Liver (tissue), 9 donors: Measurements from ENCODE around the gene STX11. TPM values are rescaled to one million over a fixed set of nuclear protein-coding genes. Genes with fewer than 3 reads are reported as not detected.

Experiments
- DNase-seq: peaks from one replicate; pipeline ENCODE4 v3.0.0-alpha.2; 2017; ENCODE audit warnings: low spot score
- H3K27ac ChIP-seq, 2 donors: one replicate each; pipeline ENCODE4 v1.7.0; 2013; ENCODE audit warnings: inconsistent platforms in 2 of 2, low read length in 2 of 2, control low read depth in 1 of 2, low read depth in 1 of 2, mild to moderate bottlenecking in 1 of 2
- H3K27me3 ChIP-seq, 4 donors: one replicate each; pipeline versions ENCODE4 v1.6.1 to v1.7.0; 2013; ENCODE audit warnings: low read length in 3 of 4, inconsistent platforms in 1 of 4, mild to moderate bottlenecking in 1 of 4, moderate library complexity in 1 of 4; ENCODE audit not compliant: control insufficient read depth in 4 of 4, insufficient read depth in 4 of 4
- H3K36me3 ChIP-seq, 4 donors: one replicate each; pipeline versions ENCODE4 v1.6.1 to v1.7.0; 2013; ENCODE audit warnings: low read length in 3 of 4, mild to moderate bottlenecking in 3 of 4, low read depth in 1 of 4, moderate library complexity in 1 of 4; ENCODE audit not compliant: control insufficient read depth in 4 of 4, insufficient read depth in 3 of 4
- H3K4me1 ChIP-seq, 4 donors: one replicate each; pipeline versions ENCODE4 v1.6.1 to v1.7.0; 2013; ENCODE audit warnings: low read length in 3 of 4, mild to moderate bottlenecking in 3 of 4, moderate library complexity in 1 of 4; ENCODE audit not compliant: control insufficient read depth in 4 of 4, insufficient read depth in 4 of 4
- H3K4me3 ChIP-seq, 3 donors: one replicate each; pipeline versions ENCODE4 v1.6.1 to v1.7.0; 2013; ENCODE audit warnings: low read length in 3 of 3, control low read depth in 1 of 3, low read depth in 1 of 3, mild to moderate bottlenecking in 1 of 3
- H3K9ac ChIP-seq, 2 donors: one replicate each; pipeline ENCODE4 v1.7.0; 2013; ENCODE audit warnings: low read length in 2 of 2, mild to moderate bottlenecking in 2 of 2, moderate library complexity in 2 of 2, control low read depth in 1 of 2, low read depth in 1 of 2
- H3K9me3 ChIP-seq, 4 donors: one replicate each; pipeline versions ENCODE4 v1.6.1 to v1.7.0; 2013; ENCODE audit warnings: low read length in 3 of 4; ENCODE audit not compliant: control insufficient read depth in 4 of 4
- CTCF ChIP-seq: fragments of 150-350 bp; IDR thresholded peaks from 2 replicates; pipeline ENCODE4 v1.5.1; 2017; ENCODE audit warnings: improper control_type of control experiment, low read depth, low read length; ENCODE audit not compliant: missing input control
- EGR1 ChIP-seq, 2 donors: IDR thresholded peaks; 2 replicates each; pipeline ENCODE4 v1.6.1; 2016 to 2018; ENCODE audit warnings: antibody characterized with exemption in 2 of 2, low read depth in 2 of 2
- FOXA1 ChIP-seq: IDR thresholded peaks from 2 replicates; pipeline ENCODE4 v1.6.1; 2016; ENCODE audit warnings: antibody characterized with exemption
- HNF4G ChIP-seq: IDR thresholded peaks from 2 replicates; pipeline ENCODE4 v1.6.1; 2016; ENCODE audit warnings: antibody characterized with exemption
- NR2F2 ChIP-seq: IDR thresholded peaks from 2 replicates; pipeline ENCODE4 v1.6.1; 2016; ENCODE audit warnings: antibody characterized with exemption
- RAD21 ChIP-seq, 2 donors: IDR thresholded peaks; 2 replicates each; pipeline ENCODE4 v1.6.1; 2016; ENCODE audit warnings: antibody characterized with exemption in 2 of 2, mild to moderate bottlenecking in 2 of 2
- SP1 ChIP-seq: IDR thresholded peaks from 2 replicates; pipeline ENCODE4 v1.6.1; 2018; ENCODE audit warnings: antibody characterized with exemption, mild to moderate bottlenecking
- YY1 ChIP-seq: IDR thresholded peaks from 2 replicates; pipeline ENCODE4 v1.6.1; 2016; ENCODE audit warnings: antibody characterized with exemption, mild to moderate bottlenecking
- WGBS: extraction: QIAGEN DNeasy Blood & Tissue Kit; methylation state at CpG from one replicate; pipeline ENCODE4 v1.1.7; 2013; 5-methylcytosine and 5-hydroxymethylcytosine counted together
- polyA plus RNA-seq, 2 donors: library from polyadenylated mRNA; stranded (reverse) in 1 of 2; unstranded in 1 of 2; fragments of 200-250 nt in 1 of 2; fragments of >200 nt in 1 of 2; fragmentation: Nextera tagmentation in 1 of 2; extraction: Ambion mirVana in 1 of 2; gene quantifications; one replicate each; pipeline versions ENCODE4 v1.2.1 to v1.2.3, GENCODE V29; 2013 to 2015
- total RNA-seq, 2 donors: library from RNA; depleted of rRNA; stranded (reverse); fragments of >200 nt; gene quantifications; one replicate each; pipeline ENCODE4 v1.2.3, GENCODE V29; 2014
- TF ChIP-seq, protein P1 (sequence below): IDR thresholded peaks from 2 replicates; pipeline ENCODE4 v1.6.1; 2016; ENCODE audit warnings: antibody characterized with exemption, mild to moderate bottlenecking
- TF ChIP-seq, protein P2 (sequence below): IDR thresholded peaks from 2 replicates; pipeline ENCODE4 v1.6.1; 2016; ENCODE audit warnings: antibody characterized with exemption
- TF ChIP-seq, protein P3 (sequence below): IDR thresholded peaks from 2 replicates; pipeline ENCODE4 v1.6.1; 2016; ENCODE audit warnings: antibody characterized with exemption
- donor health status: healthy.
- donor health status: healthy.
- donor health status: healthy.
- donor health status: healthy.
- donor health status: healthy.

The STX11 gene
- total and polyA plus RNA-seq, 4 donors, result 1.3 to 4.9 (median 3.4) TPM

DNA sequence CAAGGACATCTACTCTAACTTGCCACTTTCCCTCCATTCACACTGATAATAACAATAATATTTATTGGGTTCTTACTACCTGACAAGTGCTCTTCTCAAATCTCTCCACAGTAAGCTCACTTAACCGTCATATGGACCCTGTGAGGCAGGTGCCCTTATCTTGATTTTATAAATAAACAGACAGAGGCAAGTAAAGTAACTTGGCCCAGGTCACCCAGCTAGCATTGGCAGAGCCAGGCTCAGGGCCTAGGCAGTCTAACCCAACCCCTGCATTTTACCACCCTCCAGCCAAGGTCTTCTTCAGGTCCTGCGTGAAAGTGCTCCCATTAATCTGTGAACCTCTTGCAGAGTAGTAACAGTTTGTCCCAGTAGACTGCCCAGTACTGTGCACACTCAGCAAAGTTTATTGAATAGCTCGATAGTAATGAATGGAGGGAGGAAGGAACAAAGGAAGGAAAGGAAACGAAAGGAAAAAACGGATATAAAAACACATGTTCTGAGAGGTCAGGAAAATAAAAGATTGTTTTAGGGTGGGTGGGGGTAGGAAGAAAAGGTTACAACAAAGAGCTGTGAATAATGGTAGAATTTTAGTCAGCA is 17.0 kb upstream of the STX11 start (continued):
- TF ChIP-seq, protein P1, sequence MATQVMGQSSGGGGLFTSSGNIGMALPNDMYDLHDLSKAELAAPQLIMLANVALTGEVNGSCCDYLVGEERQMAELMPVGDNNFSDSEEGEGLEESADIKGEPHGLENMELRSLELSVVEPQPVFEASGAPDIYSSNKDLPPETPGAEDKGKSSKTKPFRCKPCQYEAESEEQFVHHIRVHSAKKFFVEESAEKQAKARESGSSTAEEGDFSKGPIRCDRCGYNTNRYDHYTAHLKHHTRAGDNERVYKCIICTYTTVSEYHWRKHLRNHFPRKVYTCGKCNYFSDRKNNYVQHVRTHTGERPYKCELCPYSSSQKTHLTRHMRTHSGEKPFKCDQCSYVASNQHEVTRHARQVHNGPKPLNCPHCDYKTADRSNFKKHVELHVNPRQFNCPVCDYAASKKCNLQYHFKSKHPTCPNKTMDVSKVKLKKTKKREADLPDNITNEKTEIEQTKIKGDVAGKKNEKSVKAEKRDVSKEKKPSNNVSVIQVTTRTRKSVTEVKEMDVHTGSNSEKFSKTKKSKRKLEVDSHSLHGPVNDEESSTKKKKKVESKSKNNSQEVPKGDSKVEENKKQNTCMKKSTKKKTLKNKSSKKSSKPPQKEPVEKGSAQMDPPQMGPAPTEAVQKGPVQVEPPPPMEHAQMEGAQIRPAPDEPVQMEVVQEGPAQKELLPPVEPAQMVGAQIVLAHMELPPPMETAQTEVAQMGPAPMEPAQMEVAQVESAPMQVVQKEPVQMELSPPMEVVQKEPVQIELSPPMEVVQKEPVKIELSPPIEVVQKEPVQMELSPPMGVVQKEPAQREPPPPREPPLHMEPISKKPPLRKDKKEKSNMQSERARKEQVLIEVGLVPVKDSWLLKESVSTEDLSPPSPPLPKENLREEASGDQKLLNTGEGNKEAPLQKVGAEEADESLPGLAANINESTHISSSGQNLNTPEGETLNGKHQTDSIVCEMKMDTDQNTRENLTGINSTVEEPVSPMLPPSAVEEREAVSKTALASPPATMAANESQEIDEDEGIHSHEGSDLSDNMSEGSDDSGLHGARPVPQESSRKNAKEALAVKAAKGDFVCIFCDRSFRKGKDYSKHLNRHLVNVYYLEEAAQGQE, result no peak

- Histone ChIP-seq H3K4me3 (no peak overlapping the region), H3K27me3 (no peaks in the 10 kb centered on the region), H3K9me3 (no peaks in the 10 kb centered on the region), H3K27ac (no peak overlapping the region), H3K36me3 (no peaks in the 10 kb centered on the region), H3K4me1 (no peaks in the 10 kb centered on the region), H3K9ac (no peak overlapping the region)
- TF ChIP-seq CTCF, result no peak
- TF ChIP-seq SP1, result no peak
- DNase-seq, result no peak
- 90% methylated on average over 2 of the region's 2 CpGs for WGBS
Measured at GRCh38 chr6:144134176-144134575, 16.1 kb upstream of the STX11 start.

- Histone ChIP-seq H3K9me3 (no peaks in the 10 kb centered on the region), H3K27me3 (no peaks in the 10 kb centered on the region), H3K4me1 (no peaks in the 10 kb centered on the region), H3K9ac (no peak overlapping the region), H3K4me3 (no peak overlapping the region), H3K36me3 (no peaks in the 10 kb centered on the region), H3K27ac (no peak overlapping the region)
- DNase-seq, result no peak
- 76% methylated on average over 2 of the region's 2 CpGs for WGBS
- TF ChIP-seq RAD21 (IDR thresholded peaks at IDR 0.05) (no peak), NR2F2 (no peak), EGR1 (IDR thresholded peaks at IDR 0.05; ENCODE audit: low read depth in 2 of 2) (no peak), CTCF (no peak), HNF4G (no peak), FOXA1 (no peak), YY1 (no peak)
- TF ChIP-seq, protein P1, result no peak
- TF ChIP-seq, protein P2, sequence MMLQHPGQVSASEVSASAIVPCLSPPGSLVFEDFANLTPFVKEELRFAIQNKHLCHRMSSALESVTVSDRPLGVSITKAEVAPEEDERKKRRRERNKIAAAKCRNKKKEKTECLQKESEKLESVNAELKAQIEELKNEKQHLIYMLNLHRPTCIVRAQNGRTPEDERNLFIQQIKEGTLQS, result no peak
- TF ChIP-seq, protein P3, sequence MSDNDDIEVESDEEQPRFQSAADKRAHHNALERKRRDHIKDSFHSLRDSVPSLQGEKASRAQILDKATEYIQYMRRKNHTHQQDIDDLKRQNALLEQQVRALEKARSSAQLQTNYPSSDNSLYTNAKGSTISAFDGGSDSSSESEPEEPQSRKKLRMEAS, result no peak
Measured at GRCh38 chr6:144134737-144135136, 15.6 kb upstream of the STX11 start.
